H1 (cell line): ENCODE data around the gene GMPPA. TPM values are rescaled to one million over a fixed set of nuclear protein-coding genes. Genes with fewer than 3 reads are reported as not detected.

Experiments used
- ASH2L ChIP-seq: fragments of 200-600, 300-600 bp; sonication (generic); IDR thresholded peaks from one replicate; pipeline ENCODE4 v1.7.1; 2017; ENCODE audit warnings: low read length
- MAX ChIP-seq: IDR thresholded peaks from 2 replicates; pipeline ENCODE4 v1.6.1; 2012; ENCODE audit warnings: inconsistent platforms
- SIN3A ChIP-seq, 2 experiments: IDR thresholded peaks in 1 of 2; conservative IDR thresholded peaks in 1 of 2; 2 replicates each; pipeline ENCODE4 v1.6.1; 2011 to 2012; ENCODE audit warnings: low read length in 2 of 2, improper control_type of control experiment in 1 of 2, low read depth in 1 of 2, mild to moderate bottlenecking in 1 of 2
- TAF7 ChIP-seq: optimal IDR thresholded peaks from 2 replicates; pipeline ENCODE3; 2011; ENCODE audit warnings: low read depth, mild to moderate bottlenecking, inconsistent platforms, low read length, moderate library complexity, borderline replicate concordance
- TEAD4 ChIP-seq: IDR thresholded peaks from 2 replicates; pipeline ENCODE4 v1.6.1; 2012; ENCODE audit warnings: low read depth, low read length, inconsistent platforms, mixed read lengths
- polyA plus RNA-seq, 7 experiments: library from polyadenylated mRNA; depleted of rRNA in 3 of 7; stranded (reverse) in 5 of 7; unstranded in 2 of 7; fragments of >200 nt in 5 of 7; fragments of 200-250 nt in 2 of 7; gene quantifications; 1 replicate in 5 of 7; 2 replicates in 1 of 7; 4 replicates in 1 of 7; pipeline versions ENCODE4 v1.2.1 to v1.2.3, GENCODE V29; 2011 to 2013; ENCODE audit warnings: missing spikeins in 2 of 7, mixed read lengths in 2 of 7
- total RNA-seq: library from RNA; stranded (reverse); fragmentation: NEBNext Ultra II Directional; extraction: Animal tissue kit (Norgen Biotek cat#: 25700); gene quantifications from 2 replicates; pipeline ENCODE4 v1.2.1, GENCODE V29; 2021

GMPPA gene
- total and polyA plus RNA-seq, 2 of the 8 experiments (the other 6 are each of a cell fraction or from before 2014, with no cell fraction given), result 34.3 to 98.8 TPM

- TF ChIP-seq ASH2L (peak; percentile 33), TEAD4 (0 out of 2 replicates have a peak, but pooled peaks have one; percentile 23), MAX (peak; percentile 21; the same call in 1 of the 2 replicates), TAF7 (no peak), SIN3A (conservative IDR thresholded peaks at IDR 0.05 in 1 of 2, IDR thresholded peaks at IDR 0.05 in 1 of 2; ENCODE audit: low read depth in 1 of 2, low read length in 2 of 2) (peak; percentile 42 to 51; a peak in 1 of 4 replicates)
Observed at GRCh38 chr2:219509780-219510511, 11.3 kb downstream of the GMPPA start (continued).
